ENCODE results near the gene MACROD2. TPM values are rescaled to one million over a fixed set of nuclear protein-coding genes. Genes with fewer than 3 reads are reported as not detected.

Gene MACROD2
- total RNA-seq, 1 donor from 2014 or later, result 78.2 TPM

DNA sequence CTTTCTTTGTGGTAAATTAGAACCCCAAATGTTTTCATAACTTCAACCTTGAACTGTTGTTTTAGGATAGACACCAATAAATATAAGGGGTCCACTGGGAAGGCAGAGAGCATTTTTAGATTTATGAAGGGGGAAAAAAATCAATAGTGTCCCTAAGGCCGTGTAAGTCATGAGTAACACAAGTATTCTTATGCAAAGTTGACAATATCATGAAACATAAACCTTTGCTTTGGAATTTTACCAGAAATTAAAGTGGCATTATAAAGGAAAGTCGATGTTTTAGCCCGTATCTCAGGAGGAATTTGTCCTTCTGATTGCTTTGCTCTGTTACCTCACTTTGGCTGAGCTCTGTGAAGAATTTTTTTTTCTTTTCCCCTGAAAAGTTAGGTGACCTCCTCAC, 737.0 kb downstream of the MACROD2 start:
- no peak overlapping the region for H3K27ac ChIP-seq
- DNase-seq (no peak), ATAC-seq (no peak)
- no peaks in the 10 kb centered on the region for H3K4me1 ChIP-seq
- H3K4me3 ChIP-seq, result no peak overlapping the region
- TF ChIP-seq, protein P1, sequence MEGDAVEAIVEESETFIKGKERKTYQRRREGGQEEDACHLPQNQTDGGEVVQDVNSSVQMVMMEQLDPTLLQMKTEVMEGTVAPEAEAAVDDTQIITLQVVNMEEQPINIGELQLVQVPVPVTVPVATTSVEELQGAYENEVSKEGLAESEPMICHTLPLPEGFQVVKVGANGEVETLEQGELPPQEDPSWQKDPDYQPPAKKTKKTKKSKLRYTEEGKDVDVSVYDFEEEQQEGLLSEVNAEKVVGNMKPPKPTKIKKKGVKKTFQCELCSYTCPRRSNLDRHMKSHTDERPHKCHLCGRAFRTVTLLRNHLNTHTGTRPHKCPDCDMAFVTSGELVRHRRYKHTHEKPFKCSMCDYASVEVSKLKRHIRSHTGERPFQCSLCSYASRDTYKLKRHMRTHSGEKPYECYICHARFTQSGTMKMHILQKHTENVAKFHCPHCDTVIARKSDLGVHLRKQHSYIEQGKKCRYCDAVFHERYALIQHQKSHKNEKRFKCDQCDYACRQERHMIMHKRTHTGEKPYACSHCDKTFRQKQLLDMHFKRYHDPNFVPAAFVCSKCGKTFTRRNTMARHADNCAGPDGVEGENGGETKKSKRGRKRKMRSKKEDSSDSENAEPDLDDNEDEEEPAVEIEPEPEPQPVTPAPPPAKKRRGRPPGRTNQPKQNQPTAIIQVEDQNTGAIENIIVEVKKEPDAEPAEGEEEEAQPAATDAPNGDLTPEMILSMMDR (IDR thresholded peaks at IDR 0.05), result no peak
- no peaks in the 10 kb centered on the region for H3K9me3 ChIP-seq
- H3K36me3 ChIP-seq, result no peaks in the 10 kb centered on the region
- no peaks in the 10 kb centered on the region for H3K27me3 ChIP-seq
- intact Hi-C loops (cut with DNase I), result no loop called here

- intact Hi-C loops (cut with DNase I), result no loop called here
- DNase-seq, result no peak
- no peak overlapping the region for H3K4me3 ChIP-seq
- H3K27me3 ChIP-seq, result no peaks in the 10 kb centered on the region
- H3K4me1 ChIP-seq, result no peaks in the 10 kb centered on the region
- H3K9me3 ChIP-seq, result no peaks in the 10 kb centered on the region
- ATAC-seq, result no peak
- TF ChIP-seq, protein P1 (IDR thresholded peaks at IDR 0.05), result no peak
- no peaks in the 10 kb centered on the region for H3K36me3 ChIP-seq
- H3K27ac ChIP-seq, result no peak overlapping the region
These were observed 737.7 kb downstream of the MACROD2 start for GRCh38 chr20:14732996-14733395.

DNA sequence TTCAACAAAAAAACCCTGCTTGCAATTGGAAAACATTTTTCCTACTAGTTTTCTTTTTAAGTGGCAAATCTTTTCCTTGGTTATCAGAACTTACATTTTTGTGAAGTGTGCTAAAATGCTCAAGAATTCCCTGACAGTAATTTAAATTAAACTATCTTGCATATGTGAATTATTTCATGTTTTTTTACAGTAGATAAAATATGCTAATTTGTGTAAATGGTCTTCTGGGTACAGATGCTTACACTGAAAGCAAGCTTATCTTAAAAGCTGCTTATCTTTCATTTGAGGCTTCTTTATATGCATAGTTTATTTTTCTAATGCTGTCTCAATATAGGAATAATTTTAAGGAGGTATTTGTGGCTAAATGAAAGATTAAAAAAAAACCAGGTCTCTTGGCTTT, 745.1 kb downstream of the MACROD2 start:
- ATAC-seq, result no peak
- H3K36me3 ChIP-seq, result no peaks in the 10 kb centered on the region
- intact Hi-C loops (cut with DNase I), result no loop called here
- no peak overlapping the region for H3K4me3 ChIP-seq
- no peak for DNase-seq
- H3K27ac ChIP-seq, result no peak overlapping the region
- TF ChIP-seq, protein P1 (IDR thresholded peaks at IDR 0.05), result no peak
- no peaks in the 10 kb centered on the region for H3K9me3 ChIP-seq
- no peaks in the 10 kb centered on the region for H3K27me3 ChIP-seq
- H3K4me1 ChIP-seq, result no peaks in the 10 kb centered on the region

- Histone ChIP-seq H3K9me3 (no peaks in the 10 kb centered on the region), H3K27ac (no peak overlapping the region), H3K4me3 (no peak overlapping the region), H3K36me3 (no peaks in the 10 kb centered on the region), H3K27me3 (no peaks in the 10 kb centered on the region), H3K4me1 (no peaks in the 10 kb centered on the region)
- DNase-seq (no peak), ATAC-seq (no peak)
- TF ChIP-seq, protein P1 (IDR thresholded peaks at IDR 0.05), result no peak
- intact Hi-C loops (cut with DNase I), result no loop called here
These were observed 746.3 kb downstream of the MACROD2 start for GRCh38 chr20:14741616-14742015.

DNA sequence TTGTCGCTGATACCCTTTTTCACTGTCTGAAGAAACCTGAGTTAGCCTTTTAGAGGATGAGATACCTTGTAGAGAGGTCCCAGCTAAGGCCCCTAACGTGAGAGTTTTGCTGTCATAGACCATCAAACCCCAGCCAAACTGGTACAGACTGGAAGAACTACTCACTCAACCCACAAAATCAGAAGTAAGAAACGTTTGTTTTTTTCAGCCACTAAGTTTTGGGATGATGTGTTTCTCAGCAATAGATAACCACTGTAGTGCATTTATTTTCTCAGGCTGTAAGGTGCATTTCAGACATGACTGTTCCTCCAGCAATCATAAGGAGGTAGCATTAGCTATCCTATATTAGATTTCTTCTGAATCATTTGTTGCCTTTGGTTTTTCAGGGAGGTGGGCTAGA, 749.4 kb downstream of the MACROD2 start:
- Histone ChIP-seq H3K27ac (no peak overlapping the region), H3K27me3 (no peaks in the 10 kb centered on the region), H3K36me3 (no peaks in the 10 kb centered on the region), H3K4me1 (no peaks in the 10 kb centered on the region), H3K9me3 (no peaks in the 10 kb centered on the region), H3K4me3 (no peak overlapping the region)
- ATAC-seq, result no peak
- DNase-seq, result no peak
- intact Hi-C loops (cut with DNase I), result no loop called here
- TF ChIP-seq, protein P1 (IDR thresholded peaks at IDR 0.05), result no peak

GRCh38 chr20:14745830-14746229, 750.5 kb downstream of the MACROD2 start:
- intact Hi-C loops (cut with DNase I), result no loop called here
- H3K27ac ChIP-seq, result no peak overlapping the region
- H3K4me1 ChIP-seq, result no peaks in the 10 kb centered on the region
- DNase-seq, result no peak
- TF ChIP-seq, protein P1 (IDR thresholded peaks at IDR 0.05), result no peak
- ATAC-seq, result no peak
- H3K36me3 ChIP-seq, result no peaks in the 10 kb centered on the region
- no peaks in the 10 kb centered on the region for H3K9me3 ChIP-seq
- no peak overlapping the region for H3K4me3 ChIP-seq
- H3K27me3 ChIP-seq, result no peaks in the 10 kb centered on the region

All from upper lobe of right lung (tissue), 1 donor.